ENCODE data around the gene FOXC1. TPM values are rescaled to one million over a fixed set of nuclear protein-coding genes. Genes with fewer than 3 reads are reported as not detected.

FOXC1 gene
- polyA plus RNA-seq, 2 of the 4 experiments (the other 2 are of a cell fraction), result 3.4 to 4.7 TPM

- H3K4me1 ChIP-seq, result no peaks in the 10 kb centered on the region
- FAIRE-seq (no peak), DNase-seq (ENCODE audit: low read depth in 1 of 2, low spot score in 1 of 2) (no peak), ATAC-seq (no peak)
- H3K9me3 ChIP-seq, result peaks cover 7% of the 10 kb centered on the region; the same call in 1 of the 3 replicates
- TF ChIP-seq RFX5 (IDR thresholded peaks at IDR 0.05) (no peak), ZSCAN20 (CRISPR knock-in tag; IDR thresholded peaks at IDR 0.05) (no peak), ATOH8 (CRISPR knock-in tag; IDR thresholded peaks at IDR 0.05; ENCODE audit: low read depth) (no peak), FOSL2 (IDR thresholded peaks at IDR 0.05) (no peak), FOSL2 (CRISPR knock-in tag; IDR thresholded peaks at IDR 0.05) (no peak), MAZ (IDR thresholded peaks at IDR 0.05; ENCODE audit: borderline replicate concordance, low read depth, low read length) (no peak), ELK1 (IDR thresholded peaks at IDR 0.05; ENCODE audit: low read depth, low read length) (no peak), HOXB5 (CRISPR knock-in tag; IDR thresholded peaks at IDR 0.05) (no peak), ESRRA (IDR thresholded peaks at IDR 0.05; ENCODE audit: borderline replicate concordance, low read length) (no peak)
- WGBS (ENCODE audit: missing lambda C conversion rate), result 61% methylated on average over 3 of the region's 3 CpGs
- no peak overlapping the region for H3K4me3 ChIP-seq
- ChIA-PET POLR2A (no interaction called here), CTCF (no interaction called here)
- no peak overlapping the region for H3K4me2 ChIP-seq
- no peak overlapping the region for H3K27ac ChIP-seq
These were observed 40.3 kb upstream of the FOXC1 start for GRCh38 chr6:1569377-1569776.

GRCh38 chr6:1570848-1571247, 38.9 kb upstream of the FOXC1 start:
- FAIRE-seq, result no peak
- Histone ChIP-seq H3K4me3 (no peak overlapping the region), H3K4me2 (no peak overlapping the region), H3K27ac (no peak overlapping the region), H3K4me1 (no peaks in the 10 kb centered on the region), H3K9me3 (peaks cover 7% of the 10 kb centered on the region; the same call in 1 of the 3 replicates)
- no peak for TF ChIP-seq CBX8 (IDR thresholded peaks at IDR 0.05)
- TF ChIP-seq SMC3 (IDR thresholded peaks at IDR 0.05), result no peak
- TF ChIP-seq RCOR1 (IDR thresholded peaks at IDR 0.05; ENCODE audit: low read depth, low read length), result no peak
- TF ChIP-seq MAZ (IDR thresholded peaks at IDR 0.05; ENCODE audit: borderline replicate concordance, low read depth, low read length), result no peak
- no peak for TF ChIP-seq EHF (CRISPR knock-in tag; IDR thresholded peaks at IDR 0.05)
- no peak for TF ChIP-seq JUNB (IDR thresholded peaks at IDR 0.05)
- no peak for TF ChIP-seq REST (IDR thresholded peaks at IDR 0.05)
- no peak for TF ChIP-seq FOSB (CRISPR knock-in tag; IDR thresholded peaks at IDR 0.05)
- no peak for TF ChIP-seq CEBPB (IDR thresholded peaks at IDR 0.05)
- no peak for TF ChIP-seq RAD21 (conservative IDR thresholded peaks at IDR 0.05 in 1 of 2, IDR thresholded peaks at IDR 0.05 in 1 of 2)
- no peak for TF ChIP-seq CTCF (IDR thresholded peaks at IDR 0.05)
- no peak for TF ChIP-seq USF2 (IDR thresholded peaks at IDR 0.05)
- no peak for TF ChIP-seq CBX2 (IDR thresholded peaks at IDR 0.05; ENCODE audit: borderline replicate concordance, low read depth)
- no peak for TF ChIP-seq RNF2 (IDR thresholded peaks at IDR 0.05; ENCODE audit: borderline replicate concordance, low read depth)
- no peak for TF ChIP-seq ZNF302 (CRISPR knock-in tag; IDR thresholded peaks at IDR 0.05)
- TF ChIP-seq JUN (IDR thresholded peaks at IDR 0.05), result no peak
- no peak for DNase-seq (ENCODE audit: low read depth in 1 of 2, low spot score in 1 of 2)
- ChIA-PET POLR2A (no interaction called here), CTCF (no interaction called here)
- WGBS (ENCODE audit: missing lambda C conversion rate), result 0% methylated on average over 1 of the region's 1 CpG
- no peak for ATAC-seq
